ENCODE results near the gene ICE1. TPM values are rescaled to one million over a fixed set of nuclear protein-coding genes. Genes with fewer than 3 reads are reported as not detected.

ICE1 gene
- total and polyA plus RNA-seq, 9 of the 15 experiments (the other 6 are each of a cell fraction or from before 2014, with no cell fraction given): 4.9 to 47.4 (median 28.2) TPM

DNA sequence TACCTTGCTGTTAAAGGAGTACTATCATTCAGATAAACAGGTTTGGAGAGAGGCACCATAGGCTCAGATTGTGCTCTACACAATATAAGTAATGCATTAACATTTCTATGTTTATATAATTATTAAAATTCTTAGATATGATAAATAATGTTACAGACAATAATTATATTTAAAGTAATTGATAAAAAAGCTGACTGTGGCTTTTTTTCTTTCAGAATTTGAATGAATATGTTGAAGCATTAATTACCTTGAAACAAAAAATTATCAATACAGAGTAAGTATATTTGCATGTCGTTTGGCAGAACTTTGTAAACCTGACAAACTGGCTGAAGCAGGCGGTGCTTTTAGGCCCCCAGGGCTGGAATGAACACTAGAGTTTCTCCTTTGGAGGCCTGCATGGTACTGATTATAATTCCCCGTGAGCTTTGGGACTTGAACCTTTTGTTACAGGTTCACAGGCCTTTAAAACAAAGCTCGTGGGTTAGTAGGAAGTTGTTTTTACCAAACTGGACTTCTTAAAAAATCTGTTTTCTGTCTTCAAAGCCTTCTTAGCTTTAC is 13.8 kb downstream of the ICE1 start:
- Histone ChIP-seq H3K9me3 (replicated peaks; ENCODE audit: control insufficient read depth, insufficient read depth, low read depth, low read length) (no peaks in the 10 kb centered on the region), H4K20me1 (replicated peaks; ENCODE audit: control insufficient read depth, insufficient read depth, low read length) (peaks cover 8% of the 10 kb centered on the region; the same call in 1 of the 2 replicates), H2AFZ (ENCODE audit: low read depth, low read length) (no peak overlapping the region), H3K4me1 (replicated peaks in 1 of 2; ENCODE audit: control insufficient read depth in 2 of 2, insufficient read depth in 2 of 2, low read length in 2 of 2) (peaks cover 0 to 11% of the 10 kb centered on the region in 2 experiments; a peak in 2 of 5 replicates), H3K9me1 (ENCODE audit: control insufficient read depth, insufficient read depth, low read length) (no peaks in the 10 kb centered on the region), H3K27ac (ENCODE audit: extremely low read depth, low read depth, low read length) (no peak overlapping the region), H3K79me2 (ENCODE audit: control insufficient read depth, insufficient read depth, low read length) (peaks cover 51% of the 10 kb centered on the region), H3K4me2 (ENCODE audit: insufficient read depth, low read length) (no peak overlapping the region), H3K4me3 (no peak overlapping the region), H3K9ac (ENCODE audit: insufficient read depth in 1 of 2, low read depth in 2 of 2, low read length in 2 of 2) (no peak overlapping the region), H3K36me3 (ENCODE audit: control insufficient read depth, insufficient read depth, low read length) (peaks cover 49% of the 10 kb centered on the region), H3K27me3 (ENCODE audit: control insufficient read depth in 2 of 2, insufficient read depth in 2 of 2, low read length in 2 of 2) (no peaks in the 10 kb centered on the region)
- ChIA-PET CTCF (ENCODE audit: low intra/inter-chr PET ratio) (no interaction called here), POLR2A (interaction anchor here (0.6 to 0.8 kb wide), 2 partner anchors 15 to 393 kb away, joined by 3 read pairs; no protein-coding TSS in a partner anchor)
- WGBS (ENCODE audit: insufficient coverage, low coverage, missing lambda C conversion rate): 60% methylated on average over 4 of the region's 4 CpGs
- FAIRE-seq (no peak), ATAC-seq (no peak; the same call in 2 of the 3 replicates), DNase-seq (ENCODE audit: extremely low read depth in 1 of 4, low spot score in 3 of 4) (no peak)
- in situ Hi-C loops (cut with MboI) (no loop called here), intact Hi-C loops (cut with micrococcal nuclease) (no loop called here)
- no TSS peak for BruUV-seq (replicated peaks)
- TF ChIP-seq, protein P1, sequence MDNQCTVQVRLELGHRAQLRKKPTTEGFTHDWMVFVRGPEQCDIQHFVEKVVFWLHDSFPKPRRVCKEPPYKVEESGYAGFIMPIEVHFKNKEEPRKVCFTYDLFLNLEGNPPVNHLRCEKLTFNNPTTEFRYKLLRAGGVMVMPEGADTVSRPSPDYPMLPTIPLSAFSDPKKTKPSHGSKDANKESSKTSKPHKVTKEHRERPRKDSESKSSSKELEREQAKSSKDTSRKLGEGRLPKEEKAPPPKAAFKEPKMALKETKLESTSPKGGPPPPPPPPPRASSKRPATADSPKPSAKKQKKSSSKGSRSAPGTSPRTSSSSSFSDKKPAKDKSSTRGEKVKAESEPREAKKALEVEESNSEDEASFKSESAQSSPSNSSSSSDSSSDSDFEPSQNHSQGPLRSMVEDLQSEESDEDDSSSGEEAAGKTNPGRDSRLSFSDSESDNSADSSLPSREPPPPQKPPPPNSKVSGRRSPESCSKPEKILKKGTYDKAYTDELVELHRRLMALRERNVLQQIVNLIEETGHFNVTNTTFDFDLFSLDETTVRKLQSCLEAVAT (IDR thresholded peaks at IDR 0.05): no peak
- TF ChIP-seq MAFF (IDR thresholded peaks at IDR 0.05; ENCODE audit: low read length) (peak; percentile 57; the same call in 1 of the 2 replicates), RAD51 (IDR thresholded peaks at IDR 0.05; ENCODE audit: borderline replicate concordance, low read depth) (no peak), ZKSCAN8 (CRISPR knock-in tag; IDR thresholded peaks at IDR 0.05) (no peak), ZNF436 (CRISPR knock-in tag; IDR thresholded peaks at IDR 0.05) (no peak), TARDBP (IDR thresholded peaks at IDR 0.05) (no peak), MAFK (IDR thresholded peaks at IDR 0.05; ENCODE audit: low read length) (peak; percentile 66; the same call in 1 of the 2 replicates), PRPF4 (IDR thresholded peaks at IDR 0.05; ENCODE audit: insufficient read depth, low read depth, low read length, poor library complexity, severe bottlenecking) (no peak), SIN3A (IDR thresholded peaks at IDR 0.05; ENCODE audit: borderline replicate concordance in 2 of 2, control insufficient read depth in 1 of 2, low read depth in 2 of 2, low read length in 2 of 2) (no peak), FOXM1 (IDR thresholded peaks at IDR 0.05; ENCODE audit: low read depth) (no peak), FOXM1 (CRISPR knock-in tag; IDR thresholded peaks at IDR 0.05; ENCODE audit: low read depth) (no peak), HNRNPH1 (optimal IDR thresholded peaks at IDR 0.05; ENCODE audit: low read depth, low read length) (no peak), MAFG (tag; conservative IDR thresholded peaks at IDR 0.05) (peak; percentile 40; the same call in 1 of the 2 replicates), RB1 (IDR thresholded peaks at IDR 0.05; ENCODE audit: low read depth) (no peak), ZNF184 (CRISPR knock-in tag; IDR thresholded peaks at IDR 0.05) (no peak), ZNF316 (IDR thresholded peaks at IDR 0.05) (peak; percentile 90), ZNF224 (CRISPR knock-in tag; IDR thresholded peaks at IDR 0.05) (no peak), C11orf30 (IDR thresholded peaks at IDR 0.05; ENCODE audit: low read depth) (peak; percentile 78), CBFA2T3 (IDR thresholded peaks at IDR 0.05) (no peak)
- TF ChIP-seq, protein P2, sequence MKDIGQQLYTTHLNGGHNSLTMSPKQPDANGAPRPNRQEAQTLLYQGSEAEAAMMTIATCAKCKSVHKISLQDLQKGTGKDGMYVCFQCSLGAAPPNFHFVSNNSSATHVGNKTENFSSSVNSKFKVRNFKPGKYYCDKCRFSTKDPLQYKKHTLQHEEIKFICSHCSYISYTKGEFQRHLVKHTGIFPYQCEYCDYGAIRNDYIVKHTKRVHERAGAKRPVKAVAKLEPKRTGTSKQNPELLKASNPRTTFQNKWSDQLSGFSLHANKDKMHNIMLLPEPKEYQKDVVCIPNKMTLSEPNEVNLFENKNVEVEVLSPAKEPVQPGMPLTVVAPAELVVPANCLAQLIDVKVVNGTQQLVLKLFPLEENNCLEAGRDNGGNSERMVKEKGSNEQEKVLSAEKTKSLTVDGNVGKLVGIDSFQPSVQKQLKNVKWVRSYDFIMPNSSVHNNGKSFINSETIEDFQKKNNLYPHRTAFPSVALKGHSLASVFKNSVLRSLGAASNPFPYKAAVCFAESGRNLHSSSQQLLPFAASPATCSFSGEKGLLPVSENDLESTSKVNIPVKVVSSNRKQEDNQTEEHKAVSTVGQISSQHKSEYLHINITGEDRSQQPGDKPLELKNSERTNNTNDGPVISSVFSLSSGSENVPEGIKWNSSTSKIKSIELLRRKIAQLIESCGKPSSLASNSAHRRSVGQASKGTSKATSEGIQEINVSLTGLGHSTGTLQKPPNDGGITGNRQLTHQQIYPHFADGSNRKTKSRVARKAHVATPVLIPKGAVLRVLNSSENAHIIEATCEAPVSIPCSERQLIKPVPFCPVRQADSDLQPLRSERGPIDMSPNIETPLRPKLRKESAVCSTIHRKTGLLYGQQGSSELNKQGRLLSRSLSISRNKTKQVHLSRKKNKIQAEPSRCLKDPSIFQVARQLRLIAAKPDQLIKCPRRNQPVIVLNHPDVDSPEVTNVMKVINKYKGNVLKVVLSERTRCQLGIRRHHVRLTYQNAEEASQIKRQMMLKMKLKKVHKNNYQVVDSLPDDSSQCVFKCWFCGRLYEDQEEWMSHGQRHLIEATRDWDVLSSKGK (CRISPR knock-in tag; IDR thresholded peaks at IDR 0.05): no peak

Measured in K562 (cell line).